Omental fat pad (tissue), 4 donors: ENCODE data around the gene PLXNA4. TPM values are rescaled to one million over a fixed set of nuclear protein-coding genes. Genes with fewer than 3 reads are reported as not detected.

Experiments
- ATAC-seq: fragments of 150-250 bp; one replicate; pipeline ENCODE4 v1.9.1; 2016; ENCODE audit warnings: mild to moderate bottlenecking, moderate library complexity; ENCODE audit not compliant: low FRiP score
- DNase-seq: peaks from one replicate; pipeline ENCODE4 v3.0.0-alpha.2; 2019; ENCODE audit warnings: low spot score
- CTCF ChIP-seq, 3 donors: fragments of 450-650 bp; IDR thresholded peaks; one replicate each; pipeline ENCODE4 v1.5.1; 2016 to 2017; ENCODE audit warnings: antibody characterized with exemption in 3 of 3, mild to moderate bottlenecking in 3 of 3, moderate library complexity in 2 of 3
- total RNA-seq, 4 donors: library from RNA; depleted of rRNA; stranded (reverse); fragments of >200 nt; gene quantifications; one replicate each; pipeline ENCODE4 v1.1.0, GENCODE V29; 2016

PLXNA4 gene
- total RNA-seq, 4 donors from 2014 or later, result 31.4 to 111 (median 41.9) TPM

GRCh38 chr7:132239422-132239994 is 336.8 kb downstream of the PLXNA4 start:
- no peak for TF ChIP-seq CTCF (IDR thresholded peaks at IDR 0.05)
- ATAC-seq (no peak), DNase-seq (no peak)

- peak; percentile 68 for ATAC-seq
- no peak for DNase-seq
- no peak for TF ChIP-seq CTCF (IDR thresholded peaks at IDR 0.05)
These were observed 341.6 kb downstream of the PLXNA4 start for GRCh38 chr7:132234711-132235110.

- ATAC-seq (no peak), DNase-seq (no peak)
- TF ChIP-seq CTCF (IDR thresholded peaks at IDR 0.05), result no peak
These were observed 343.9 kb downstream of the PLXNA4 start for GRCh38 chr7:132232406-132232805.

GRCh38 chr7:132230462-132230861 is 345.8 kb downstream of the PLXNA4 start:
- no peak for TF ChIP-seq CTCF (IDR thresholded peaks at IDR 0.05)
- ATAC-seq, result no peak
- no peak for DNase-seq

- no peak for TF ChIP-seq CTCF (IDR thresholded peaks at IDR 0.05)
- ATAC-seq, result no peak
- DNase-seq, result no peak
These were observed 348.0 kb downstream of the PLXNA4 start for GRCh38 chr7:132228240-132228639.

- no peak for DNase-seq
- TF ChIP-seq CTCF (IDR thresholded peaks at IDR 0.05), result no peak
- ATAC-seq, result no peak
These were observed 349.3 kb downstream of the PLXNA4 start for GRCh38 chr7:132226957-132227290.

- ATAC-seq (no peak), DNase-seq (no peak)
- TF ChIP-seq CTCF (IDR thresholded peaks at IDR 0.05), result no peak
These were observed 350.0 kb downstream of the PLXNA4 start for GRCh38 chr7:132226046-132226956.
